DND-41 (cell line): ENCODE results near the gene NFIB.

Experiments used
- ATAC-seq: fragments of 200-7000 bp; cut with Tn5 transposase; 3 replicates; pipeline ENCODE4 v1.9.1; 2021; ENCODE audit warnings: low read depth; ENCODE audit not compliant: insufficient read depth
- DNase-seq: peaks from one replicate; pipeline ENCODE4 v3.0.0-alpha.2; 2020
- H2AFZ ChIP-seq: 2 replicates; pipeline ENCODE4 v1.6.0; 2012; ENCODE audit warnings: low read depth, low read length
- H3K27ac ChIP-seq: 2 replicates; pipeline ENCODE4 v1.5.1; 2012; ENCODE audit warnings: low read length, inconsistent platforms
- H3K27me3 ChIP-seq: fragments of 200-600 bp; sonication (generic); 2 replicates; pipeline ENCODE4 v1.6.0; 2012; ENCODE audit warnings: low read length, mild to moderate bottlenecking, inconsistent platforms; ENCODE audit not compliant: insufficient read depth, poor library complexity
- H3K36me3 ChIP-seq: 2 replicates; pipeline ENCODE4 v1.5.1; 2012; ENCODE audit warnings: low read length, inconsistent platforms; ENCODE audit not compliant: insufficient read depth
- H3K4me1 ChIP-seq: 2 replicates; pipeline ENCODE4 v1.5.1; 2012; ENCODE audit warnings: mild to moderate bottlenecking, low read length; ENCODE audit not compliant: insufficient read depth
- H3K4me2 ChIP-seq: 2 replicates; pipeline ENCODE4 v1.6.0; 2012; ENCODE audit warnings: mild to moderate bottlenecking, moderate library complexity, low read length, inconsistent platforms; ENCODE audit not compliant: insufficient read depth
- H3K4me3 ChIP-seq, 2 experiments: fragments of 200-600 bp in 1 of 2; shearing (Covaris generic) in 1 of 2; 2 replicates each; pipeline ENCODE4 v1.5.1; 2012 to 2016; ENCODE audit warnings: inconsistent platforms in 2 of 2, low read length in 2 of 2, mild to moderate bottlenecking in 2 of 2, low read depth in 1 of 2, moderate library complexity in 1 of 2
- H3K79me2 ChIP-seq: 2 replicates; pipeline ENCODE4 v1.6.0; 2012; ENCODE audit warnings: low read length, inconsistent platforms; ENCODE audit not compliant: insufficient read depth
- H3K9ac ChIP-seq: 2 replicates; pipeline ENCODE4 v1.6.0; 2012; ENCODE audit warnings: low read depth, mild to moderate bottlenecking, inconsistent platforms, low read length, moderate library complexity
- H3K9me3 ChIP-seq: 2 replicates; pipeline ENCODE4 v1.5.1; 2012; ENCODE audit warnings: low read length, moderate library complexity, mild to moderate bottlenecking, inconsistent platforms; ENCODE audit not compliant: insufficient read depth, severe bottlenecking
- H4K20me1 ChIP-seq: 2 replicates; pipeline ENCODE4 v1.6.0; 2012; ENCODE audit warnings: low read length; ENCODE audit not compliant: insufficient read depth
- EZH2 ChIP-seq: IDR thresholded peaks from 3 replicates; pipeline ENCODE4 v1.6.1; 2012; ENCODE audit warnings: borderline replicate concordance, low read depth, mild to moderate bottlenecking, moderate library complexity, low read length, inconsistent platforms; ENCODE audit not compliant: severe bottlenecking
- TF ChIP-seq, protein P1 (sequence below): IDR thresholded peaks from 2 replicates; pipeline ENCODE4 v1.5.1; 2012; ENCODE audit warnings: borderline replicate concordance, low read length, moderate library complexity, mild to moderate bottlenecking; ENCODE audit not compliant: poor library complexity, severe bottlenecking; ENCODE audit errors: extremely low read depth

The NFIB gene

DNA sequence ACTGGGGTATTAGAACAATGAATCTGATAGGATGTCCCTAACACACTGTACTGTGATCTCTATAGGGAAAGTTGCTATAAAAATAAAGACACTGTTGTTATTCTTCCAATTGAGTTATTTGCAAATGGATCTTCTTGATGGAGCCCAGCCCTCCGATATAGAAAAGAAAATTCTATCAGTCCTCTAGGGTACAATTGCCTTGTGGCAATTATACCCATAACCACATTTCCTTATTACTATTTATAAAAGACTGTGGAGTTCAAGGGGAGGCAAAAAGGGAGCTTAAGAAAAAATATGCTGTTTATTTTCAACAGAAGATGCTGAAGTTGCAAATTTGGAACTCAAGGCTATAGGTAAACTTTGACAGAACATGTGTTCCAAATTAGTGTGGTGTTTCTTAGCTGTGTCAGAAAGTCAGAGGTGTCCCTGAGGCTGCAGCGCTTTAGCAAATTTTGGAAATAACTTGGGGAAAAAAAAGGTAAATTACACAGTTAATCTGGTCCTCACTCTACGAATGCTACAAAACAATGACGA, 116.5 kb downstream of the NFIB start:
- Histone ChIP-seq H4K20me1 (no peaks in the 10 kb centered on the region), H3K27me3 (no peaks in the 10 kb centered on the region), H2AFZ (no peak overlapping the region), H3K9ac (no peak overlapping the region), H3K9me3 (no peaks in the 10 kb centered on the region), H3K27ac (no peak overlapping the region), H3K79me2 (no peaks in the 10 kb centered on the region), H3K4me3 (no peak overlapping the region), H3K36me3 (no peaks in the 10 kb centered on the region), H3K4me1 (no peaks in the 10 kb centered on the region), H3K4me2 (no peak overlapping the region)
- ATAC-seq = no peak
- DNase-seq = no peak
- no peak for TF ChIP-seq EZH2
- TF ChIP-seq, protein P1, sequence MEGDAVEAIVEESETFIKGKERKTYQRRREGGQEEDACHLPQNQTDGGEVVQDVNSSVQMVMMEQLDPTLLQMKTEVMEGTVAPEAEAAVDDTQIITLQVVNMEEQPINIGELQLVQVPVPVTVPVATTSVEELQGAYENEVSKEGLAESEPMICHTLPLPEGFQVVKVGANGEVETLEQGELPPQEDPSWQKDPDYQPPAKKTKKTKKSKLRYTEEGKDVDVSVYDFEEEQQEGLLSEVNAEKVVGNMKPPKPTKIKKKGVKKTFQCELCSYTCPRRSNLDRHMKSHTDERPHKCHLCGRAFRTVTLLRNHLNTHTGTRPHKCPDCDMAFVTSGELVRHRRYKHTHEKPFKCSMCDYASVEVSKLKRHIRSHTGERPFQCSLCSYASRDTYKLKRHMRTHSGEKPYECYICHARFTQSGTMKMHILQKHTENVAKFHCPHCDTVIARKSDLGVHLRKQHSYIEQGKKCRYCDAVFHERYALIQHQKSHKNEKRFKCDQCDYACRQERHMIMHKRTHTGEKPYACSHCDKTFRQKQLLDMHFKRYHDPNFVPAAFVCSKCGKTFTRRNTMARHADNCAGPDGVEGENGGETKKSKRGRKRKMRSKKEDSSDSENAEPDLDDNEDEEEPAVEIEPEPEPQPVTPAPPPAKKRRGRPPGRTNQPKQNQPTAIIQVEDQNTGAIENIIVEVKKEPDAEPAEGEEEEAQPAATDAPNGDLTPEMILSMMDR = no peak

DNA sequence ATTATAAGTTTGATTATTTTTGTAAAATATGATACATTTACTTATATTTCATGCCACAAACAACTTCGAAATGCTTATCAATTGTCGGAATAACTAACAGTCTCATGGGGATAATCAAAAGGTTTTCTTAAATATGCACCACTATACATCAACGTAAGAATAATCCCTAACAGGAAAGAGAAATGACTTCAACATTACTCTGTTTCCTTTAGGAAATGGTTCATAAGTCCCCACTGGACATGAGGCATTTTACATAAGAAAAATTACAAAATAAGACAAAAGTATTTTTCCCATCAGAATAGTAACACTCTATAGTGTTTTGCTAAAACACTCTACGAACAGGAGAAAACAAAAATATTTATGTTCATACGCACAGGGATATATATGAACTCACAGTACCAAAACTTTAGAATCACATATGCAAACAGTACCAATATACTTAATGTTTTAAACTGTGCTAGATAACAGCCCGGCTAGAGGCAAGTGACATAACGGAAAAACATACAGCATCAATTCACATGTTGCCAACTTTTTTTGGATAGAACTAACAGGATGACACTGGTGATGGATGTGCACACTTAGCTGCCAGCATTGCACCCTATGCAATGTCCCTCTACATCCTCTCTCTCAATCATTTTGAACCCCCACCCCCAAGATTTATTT, 120.5 kb downstream of the NFIB start:
- Histone ChIP-seq H3K4me2 (no peak overlapping the region), H3K79me2 (no peaks in the 10 kb centered on the region), H3K9me3 (no peaks in the 10 kb centered on the region), H3K4me1 (no peaks in the 10 kb centered on the region), H3K27me3 (no peaks in the 10 kb centered on the region), H3K36me3 (no peaks in the 10 kb centered on the region), H3K27ac (no peak overlapping the region), H2AFZ (no peak overlapping the region), H4K20me1 (no peaks in the 10 kb centered on the region), H3K9ac (no peak overlapping the region), H3K4me3 (no peak overlapping the region)
- no peak for TF ChIP-seq EZH2
- TF ChIP-seq, protein P1 = no peak
- ATAC-seq (no peak), DNase-seq (no peak)

DNA sequence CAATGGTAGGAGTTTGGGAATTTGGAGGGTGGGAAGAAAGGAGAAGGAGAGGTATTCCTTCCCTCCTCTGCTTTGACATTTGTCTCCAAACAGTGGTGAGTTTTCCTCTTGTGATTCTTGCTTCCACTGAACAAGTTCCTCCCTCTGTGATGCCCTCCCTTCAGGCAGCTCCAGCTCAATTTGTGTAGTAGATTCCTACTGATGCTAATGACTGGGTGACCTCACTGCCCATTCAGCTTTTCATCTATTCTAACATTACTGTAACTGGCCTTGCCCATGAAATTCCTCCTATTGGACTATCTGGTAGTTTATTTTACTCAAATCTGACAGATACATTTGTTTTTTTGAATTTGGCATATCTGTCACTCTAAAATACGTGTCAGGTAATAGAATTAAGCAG, 121.4 kb downstream of the NFIB start:
- Histone ChIP-seq H3K27ac (no peak overlapping the region), H3K36me3 (no peaks in the 10 kb centered on the region), H3K4me3 (no peak overlapping the region), H3K9me3 (no peaks in the 10 kb centered on the region), H3K4me2 (no peak overlapping the region), H3K79me2 (no peaks in the 10 kb centered on the region), H3K4me1 (no peaks in the 10 kb centered on the region), H4K20me1 (no peaks in the 10 kb centered on the region), H3K9ac (no peak overlapping the region), H3K27me3 (no peaks in the 10 kb centered on the region), H2AFZ (no peak overlapping the region)
- TF ChIP-seq EZH2 = no peak
- TF ChIP-seq, protein P1 = no peak
- DNase-seq = no peak
- ATAC-seq = no peak
